Fibroblast of lung (primary cell): Measurements from ENCODE around the gene ERF. TPM values are rescaled to one million over a fixed set of nuclear protein-coding genes. Genes with fewer than 3 reads are reported as not detected.

ENCODE experiments used
- DNase-seq, 2 donors: peaks; one replicate each; pipeline versions ENCODE4 v3.0.0 to v3.0.0-alpha.2; 2010; ENCODE audit warnings: low read depth in 2 of 2
- H2AFZ ChIP-seq: 2 replicates; pipeline ENCODE4 v1.5.1; 2012; ENCODE audit warnings: low read length, control low read depth, inconsistent platforms
- H3K27ac ChIP-seq: 2 replicates; pipeline ENCODE4 v1.5.1; 2011; ENCODE audit warnings: low read length, control low read depth; ENCODE audit not compliant: insufficient read depth
- H3K27me3 ChIP-seq: 2 replicates; pipeline ENCODE4 v1.5.1; 2011; ENCODE audit warnings: mild to moderate bottlenecking, low read length; ENCODE audit not compliant: control insufficient read depth, insufficient read depth
- H3K36me3 ChIP-seq: 2 replicates; pipeline ENCODE4 v1.5.1; 2011; ENCODE audit warnings: low read length; ENCODE audit not compliant: control insufficient read depth, insufficient read depth
- H3K4me1 ChIP-seq: 2 replicates; pipeline ENCODE4 v1.5.1; 2011; ENCODE audit warnings: low read length; ENCODE audit not compliant: control insufficient read depth, insufficient read depth; ENCODE audit errors: extremely low read depth
- H3K4me2 ChIP-seq: 2 replicates; pipeline ENCODE4 v1.5.1; 2011; ENCODE audit warnings: low read length, control low read depth; ENCODE audit not compliant: insufficient read depth; ENCODE audit errors: extremely low read depth
- H3K4me3 ChIP-seq, 4 experiments: fragments of 200-600 bp in 1 of 4; sonication (generic) in 1 of 4; replicated peaks in 1 of 4; 2 replicates each; pipeline ENCODE4 v1.5.1; 2011 to 2016; ENCODE audit warnings: low read length in 4 of 4, low read depth in 3 of 4, mild to moderate bottlenecking in 3 of 4, control low read depth in 2 of 4, inconsistent platforms in 1 of 4, mixed read lengths in 1 of 4; ENCODE audit not compliant: insufficient read depth in 1 of 4; ENCODE audit errors: control extremely low read depth in 1 of 4
- H3K79me2 ChIP-seq: 2 replicates; pipeline ENCODE4 v1.5.1; 2012; ENCODE audit warnings: mild to moderate bottlenecking, low read length, inconsistent platforms; ENCODE audit not compliant: control insufficient read depth, insufficient read depth
- H3K9ac ChIP-seq: 2 replicates; pipeline ENCODE4 v1.5.1; 2011; ENCODE audit warnings: mild to moderate bottlenecking, low read length, control low read depth; ENCODE audit not compliant: insufficient read depth
- H3K9me3 ChIP-seq: 2 replicates; pipeline ENCODE4 v1.5.1; 2012; ENCODE audit warnings: low read depth, low read length; ENCODE audit not compliant: control insufficient read depth, insufficient read depth
- H4K20me1 ChIP-seq: 2 replicates; pipeline ENCODE4 v1.5.1; 2011; ENCODE audit warnings: low read length; ENCODE audit not compliant: control insufficient read depth, insufficient read depth; ENCODE audit errors: extremely low read depth
- CTCF ChIP-seq, 2 donors: IDR thresholded peaks in 1 of 2; conservative IDR thresholded peaks in 1 of 2; 1 replicate in 1 of 2; 2 replicates in 1 of 2; pipeline ENCODE4 v1.5.1; 2011 to 2012; ENCODE audit warnings: low read length in 2 of 2, control low read depth in 1 of 2, inconsistent platforms in 1 of 2, low read depth in 1 of 2, mild to moderate bottlenecking in 1 of 2
- EZH2 ChIP-seq: IDR thresholded peaks from 2 replicates; pipeline ENCODE4 v1.5.1; 2012; ENCODE audit warnings: low read length, control low read depth, mild to moderate bottlenecking; ENCODE audit errors: missing control alignments
- polyA plus RNA-seq, 2 donors: library from polyadenylated mRNA; depleted of rRNA in 1 of 2; stranded (reverse) in 1 of 2; unstranded in 1 of 2; fragments of >200 nt; gene quantifications; 2 replicates each; pipeline ENCODE4 v1.2.1, GENCODE V29; 2011 to 2012; ENCODE audit warnings: missing spikeins in 1 of 2
- total RNA-seq: library from RNA; depleted of rRNA; stranded (reverse); fragments of >200 nt; gene quantifications from 2 replicates; pipeline ENCODE4 v1.2.1, GENCODE V29; 2014

The ERF gene
- total and polyA plus RNA-seq, 2 donors (not counting 1 experiment from before 2014, with no cell fraction given): 13.2 to 36.3 TPM

- H2AFZ ChIP-seq: no peak overlapping the region
- no peaks in the 10 kb centered on the region for H3K27me3 ChIP-seq
- no peaks in the 10 kb centered on the region for H3K9me3 ChIP-seq
- no peak for DNase-seq
- H3K36me3 ChIP-seq: peaks cover 44% of the 10 kb centered on the region
- H4K20me1 ChIP-seq: no peaks in the 10 kb centered on the region
- H3K9ac ChIP-seq: no peak overlapping the region
- H3K4me2 ChIP-seq: no peak overlapping the region
- H3K79me2 ChIP-seq: no peaks in the 10 kb centered on the region
- H3K27ac ChIP-seq: no peak overlapping the region
- H3K4me3 ChIP-seq: no peak overlapping the region
- no peak for TF ChIP-seq EZH2
- TF ChIP-seq CTCF (conservative IDR thresholded peaks at IDR 0.05 in 1 of 2, IDR thresholded peaks at IDR 0.05 in 1 of 2; ENCODE audit: low read depth in 1 of 2, low read length in 2 of 2): no peak
- H3K4me1 ChIP-seq: no peaks in the 10 kb centered on the region
These were observed 38.6 kb upstream of the ERF start for GRCh38 chr19:42293540-42293939.

GRCh38 chr19:42292963-42293362, 38.0 kb upstream of the ERF start:
- Histone ChIP-seq H4K20me1 (no peaks in the 10 kb centered on the region), H3K36me3 (peaks cover 46% of the 10 kb centered on the region), H3K4me1 (no peaks in the 10 kb centered on the region), H3K9ac (no peak overlapping the region), H2AFZ (no peak overlapping the region), H3K9me3 (no peaks in the 10 kb centered on the region), H3K27me3 (no peaks in the 10 kb centered on the region), H3K79me2 (no peaks in the 10 kb centered on the region), H3K4me3 (no peak overlapping the region), H3K27ac (no peak overlapping the region), H3K4me2 (no peak overlapping the region)
- no peak for DNase-seq
- TF ChIP-seq CTCF (conservative IDR thresholded peaks at IDR 0.05 in 1 of 2, IDR thresholded peaks at IDR 0.05 in 1 of 2; ENCODE audit: low read depth in 1 of 2, low read length in 2 of 2): no peak
- TF ChIP-seq EZH2: no peak

- H3K4me1 ChIP-seq: no peaks in the 10 kb centered on the region
- H3K36me3 ChIP-seq: peaks cover 53% of the 10 kb centered on the region
- no peaks in the 10 kb centered on the region for H3K27me3 ChIP-seq
- no peak overlapping the region for H3K4me3 ChIP-seq
- H2AFZ ChIP-seq: no peak overlapping the region
- H3K9ac ChIP-seq: no peak overlapping the region
- no peaks in the 10 kb centered on the region for H3K9me3 ChIP-seq
- H3K4me2 ChIP-seq: no peak overlapping the region
- H3K27ac ChIP-seq: no peak overlapping the region
- DNase-seq: no peak
- TF ChIP-seq EZH2: no peak
- no peak for TF ChIP-seq CTCF (conservative IDR thresholded peaks at IDR 0.05 in 1 of 2, IDR thresholded peaks at IDR 0.05 in 1 of 2; ENCODE audit: low read depth in 1 of 2, low read length in 2 of 2)
- H4K20me1 ChIP-seq: no peaks in the 10 kb centered on the region
- no peaks in the 10 kb centered on the region for H3K79me2 ChIP-seq
These were observed 37.4 kb upstream of the ERF start for GRCh38 chr19:42292042-42292960.
